Osteoblast (primary cell): ENCODE data around the gene SORCS1. TPM values are rescaled to one million over a fixed set of nuclear protein-coding genes. Genes with fewer than 3 reads are reported as not detected.

Experiments used
- DNase-seq: peaks from one replicate; pipeline ENCODE4 v3.0.0; 2011; ENCODE audit warnings: low spot score, mixed read lengths; ENCODE audit not compliant: insufficient read length; ENCODE audit errors: missing footprints
- H2AFZ ChIP-seq: 2 replicates; pipeline ENCODE4 v1.6.0; 2011; ENCODE audit warnings: mild to moderate bottlenecking, low read length
- H3K27ac ChIP-seq: 2 replicates; pipeline ENCODE4 v1.5.1; 2011; ENCODE audit warnings: mild to moderate bottlenecking, low read depth, low read length, moderate library complexity
- H3K27me3 ChIP-seq: 2 replicates; pipeline ENCODE4 v1.6.0; 2012; ENCODE audit warnings: mild to moderate bottlenecking, control low read depth, inconsistent platforms, low read length, moderate library complexity; ENCODE audit not compliant: insufficient read depth
- H3K36me3 ChIP-seq: 2 replicates; pipeline ENCODE4 v1.5.1; 2011; ENCODE audit warnings: mild to moderate bottlenecking, low read length, control low read depth, moderate library complexity; ENCODE audit not compliant: insufficient read depth
- H3K4me1 ChIP-seq: 2 replicates; pipeline ENCODE4 v1.5.1; 2011; ENCODE audit warnings: mild to moderate bottlenecking, low read length, control low read depth, moderate library complexity; ENCODE audit not compliant: insufficient read depth
- H3K4me2 ChIP-seq: 2 replicates; pipeline ENCODE4 v1.6.0; 2011; ENCODE audit warnings: mild to moderate bottlenecking, low read length; ENCODE audit not compliant: insufficient read depth
- H3K4me3 ChIP-seq: fragments of 200-600 bp; sonication (generic); 3 replicates; pipeline ENCODE4 v1.5.1; 2012; ENCODE audit warnings: mild to moderate bottlenecking, low read length, inconsistent platforms; ENCODE audit not compliant: insufficient read depth
- H3K79me2 ChIP-seq: 2 replicates; pipeline ENCODE4 v1.6.0; 2012; ENCODE audit warnings: mild to moderate bottlenecking, low read length, control low read depth, inconsistent platforms; ENCODE audit not compliant: insufficient read depth
- H3K9me3 ChIP-seq: 2 replicates; pipeline ENCODE4 v1.5.1; 2011; ENCODE audit warnings: low read depth, low read length, control low read depth
- H4K20me1 ChIP-seq: 2 replicates; pipeline ENCODE4 v1.6.0; 2012; ENCODE audit warnings: mild to moderate bottlenecking, low read length, control low read depth; ENCODE audit not compliant: insufficient read depth
- total RNA-seq: library from RNA; depleted of rRNA; stranded (reverse); fragments of >200 nt; gene quantifications from 2 replicates; pipeline ENCODE4 v1.2.3, GENCODE V29; 2012
- TF ChIP-seq, protein P1 (sequence below): IDR thresholded peaks from 2 replicates; pipeline ENCODE4 v1.5.1; 2011; ENCODE audit warnings: mild to moderate bottlenecking, low read depth, low read length, moderate library complexity; ENCODE audit errors: extremely low read depth

SORCS1 gene
- total RNA-seq, 1 donor, result not detected

DNA sequence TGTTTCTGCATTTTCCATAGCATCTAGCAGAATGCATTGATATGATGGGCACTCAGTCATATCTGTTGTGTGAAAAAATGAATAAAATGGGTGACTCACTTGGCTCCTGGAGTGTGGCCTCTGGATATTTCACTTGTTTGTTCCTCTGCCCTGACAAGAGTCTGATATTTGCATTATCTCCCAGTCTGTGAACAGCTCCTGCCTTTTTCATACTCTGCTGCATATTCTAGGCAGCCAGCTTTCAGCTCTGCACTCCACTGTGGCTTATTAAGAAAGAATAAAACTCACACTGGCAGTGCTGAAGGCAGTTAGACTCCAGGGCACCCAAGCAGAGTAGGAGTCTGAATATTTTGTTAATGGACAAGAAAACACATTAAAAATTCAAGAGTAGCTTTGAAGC is 623.9 kb downstream of the SORCS1 start:
- no peaks in the 10 kb centered on the region for H3K9me3 ChIP-seq
- H3K79me2 ChIP-seq, result no peaks in the 10 kb centered on the region
- TF ChIP-seq, protein P1, sequence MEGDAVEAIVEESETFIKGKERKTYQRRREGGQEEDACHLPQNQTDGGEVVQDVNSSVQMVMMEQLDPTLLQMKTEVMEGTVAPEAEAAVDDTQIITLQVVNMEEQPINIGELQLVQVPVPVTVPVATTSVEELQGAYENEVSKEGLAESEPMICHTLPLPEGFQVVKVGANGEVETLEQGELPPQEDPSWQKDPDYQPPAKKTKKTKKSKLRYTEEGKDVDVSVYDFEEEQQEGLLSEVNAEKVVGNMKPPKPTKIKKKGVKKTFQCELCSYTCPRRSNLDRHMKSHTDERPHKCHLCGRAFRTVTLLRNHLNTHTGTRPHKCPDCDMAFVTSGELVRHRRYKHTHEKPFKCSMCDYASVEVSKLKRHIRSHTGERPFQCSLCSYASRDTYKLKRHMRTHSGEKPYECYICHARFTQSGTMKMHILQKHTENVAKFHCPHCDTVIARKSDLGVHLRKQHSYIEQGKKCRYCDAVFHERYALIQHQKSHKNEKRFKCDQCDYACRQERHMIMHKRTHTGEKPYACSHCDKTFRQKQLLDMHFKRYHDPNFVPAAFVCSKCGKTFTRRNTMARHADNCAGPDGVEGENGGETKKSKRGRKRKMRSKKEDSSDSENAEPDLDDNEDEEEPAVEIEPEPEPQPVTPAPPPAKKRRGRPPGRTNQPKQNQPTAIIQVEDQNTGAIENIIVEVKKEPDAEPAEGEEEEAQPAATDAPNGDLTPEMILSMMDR, result no peak
- no peaks in the 10 kb centered on the region for H4K20me1 ChIP-seq
- no peak overlapping the region for H3K4me3 ChIP-seq
- no peak for DNase-seq
- no peaks in the 10 kb centered on the region for H3K27me3 ChIP-seq
- H2AFZ ChIP-seq, result no peak overlapping the region
- no peak overlapping the region for H3K27ac ChIP-seq
- no peak overlapping the region for H3K4me2 ChIP-seq
- no peaks in the 10 kb centered on the region for H3K36me3 ChIP-seq
- no peaks in the 10 kb centered on the region for H3K4me1 ChIP-seq

DNA sequence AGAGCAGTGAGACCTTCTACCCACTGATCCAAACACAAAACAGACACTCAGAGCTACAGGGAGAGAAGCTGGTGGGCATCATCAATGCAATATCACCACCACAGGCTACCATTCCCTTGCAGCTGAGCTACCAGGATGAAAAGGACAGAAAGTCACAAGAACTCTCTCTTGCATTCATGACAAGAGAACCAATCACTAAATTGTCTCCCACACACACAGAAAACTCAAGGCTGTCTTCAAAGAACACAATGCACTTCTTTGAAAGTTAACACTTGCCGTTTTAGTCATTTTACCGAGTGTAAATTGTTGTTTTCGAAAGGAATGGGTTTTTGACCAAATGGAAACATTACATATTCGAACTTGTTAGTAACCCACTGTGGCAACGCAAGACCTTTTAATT is 626.6 kb downstream of the SORCS1 start:
- Histone ChIP-seq H3K79me2 (no peaks in the 10 kb centered on the region), H3K36me3 (no peaks in the 10 kb centered on the region), H3K4me1 (no peaks in the 10 kb centered on the region), H3K27me3 (no peaks in the 10 kb centered on the region), H3K27ac (no peak overlapping the region), H3K4me3 (no peak overlapping the region), H3K9me3 (no peaks in the 10 kb centered on the region), H3K4me2 (no peak overlapping the region), H2AFZ (no peak overlapping the region), H4K20me1 (no peaks in the 10 kb centered on the region)
- no peak for DNase-seq
- TF ChIP-seq, protein P1, result no peak

DNA sequence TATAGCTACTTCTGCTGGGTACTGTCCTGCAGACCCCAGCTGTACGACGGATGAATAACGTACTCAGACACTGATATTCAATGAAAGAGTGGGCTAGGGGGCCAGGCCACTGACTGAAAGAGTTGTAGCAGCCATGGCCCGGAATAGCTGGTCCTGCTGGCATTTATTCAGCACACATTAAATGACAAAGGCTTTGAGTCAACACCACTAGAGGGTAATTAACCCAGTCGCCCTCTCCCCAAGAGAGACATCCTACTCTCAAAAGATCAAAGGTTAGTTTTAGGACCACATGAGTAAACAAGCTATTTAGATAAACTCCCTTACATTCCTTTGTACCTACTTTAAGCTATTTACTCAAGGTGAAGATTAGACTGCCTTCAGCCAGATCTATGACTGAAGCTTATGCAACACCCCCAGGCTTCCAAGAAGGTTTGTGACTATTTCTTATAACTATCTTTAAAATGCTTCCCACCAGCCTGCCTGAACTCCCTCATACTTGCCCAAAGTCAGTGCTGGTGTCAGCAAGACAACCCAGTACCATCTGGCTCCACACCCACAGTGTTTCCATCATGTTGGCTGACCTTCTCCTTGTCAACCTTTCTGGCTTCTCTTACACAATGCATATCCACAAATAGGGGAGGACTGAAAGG is 629.1 kb downstream of the SORCS1 start:
- Histone ChIP-seq H2AFZ (no peak overlapping the region), H3K9me3 (no peaks in the 10 kb centered on the region), H4K20me1 (no peaks in the 10 kb centered on the region), H3K27me3 (no peaks in the 10 kb centered on the region), H3K27ac (no peak overlapping the region), H3K79me2 (no peaks in the 10 kb centered on the region), H3K4me3 (no peak overlapping the region), H3K4me1 (no peaks in the 10 kb centered on the region), H3K36me3 (no peaks in the 10 kb centered on the region), H3K4me2 (no peak overlapping the region)
- TF ChIP-seq, protein P1, result no peak
- DNase-seq, result no peak

DNA sequence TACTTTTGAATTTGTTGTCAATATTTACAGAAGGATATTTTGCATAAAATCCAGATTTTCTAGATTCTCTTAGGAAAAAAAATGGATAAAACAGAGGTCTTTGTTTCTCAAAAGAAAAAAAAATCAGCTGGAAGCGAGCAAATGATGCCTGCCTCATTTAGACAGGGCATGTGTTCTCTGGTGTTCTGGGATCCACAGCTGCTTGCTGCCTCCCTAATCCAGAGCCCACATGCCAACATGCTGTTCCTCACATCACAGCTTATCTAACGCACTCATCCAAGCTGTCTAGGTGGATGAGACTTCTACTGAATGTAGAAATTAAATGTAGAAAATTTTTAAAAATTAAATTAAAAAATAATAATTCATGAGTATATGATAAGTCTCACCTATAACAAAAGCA is 630.1 kb downstream of the SORCS1 start:
- no peak for DNase-seq
- Histone ChIP-seq H3K4me3 (no peak overlapping the region), H3K9me3 (no peaks in the 10 kb centered on the region), H3K79me2 (no peaks in the 10 kb centered on the region), H3K4me1 (no peaks in the 10 kb centered on the region), H3K4me2 (no peak overlapping the region), H3K27me3 (no peaks in the 10 kb centered on the region), H3K36me3 (no peaks in the 10 kb centered on the region), H2AFZ (no peak overlapping the region), H3K27ac (no peak overlapping the region), H4K20me1 (no peaks in the 10 kb centered on the region)
- TF ChIP-seq, protein P1, result no peak
